GM21447 (cell line): ENCODE data around the gene SOS2.
"Not testable (repeated sequence)": the region's sequence is repeated elsewhere in the genome, so short reads cannot be mapped to it uniquely, and the experiment has no call there.

Experiments
- ATAC-seq: cut with Tn5 transposase; IDR thresholded peaks from one replicate; pipeline ENCODE4 v1.9.1; 2021; ENCODE audit not compliant: unreplicated experiment

SOS2 gene

GRCh38 chr14:50086321-50086711 is 145.1 kb downstream of the SOS2 start:
- no peak for ATAC-seq

- ATAC-seq = peak; percentile 54
Measured at GRCh38 chr14:50085570-50086320, 145.6 kb downstream of the SOS2 start.

- ATAC-seq = no peak
Measured at GRCh38 chr14:50084666-50085065, 146.7 kb downstream of the SOS2 start.

- ATAC-seq = peak; percentile 25
Measured at GRCh38 chr14:50083467-50084337, 147.7 kb downstream of the SOS2 start.

GRCh38 chr14:50082784-50083466 is 148.5 kb downstream of the SOS2 start:
- ATAC-seq = peak; percentile 65

GRCh38 chr14:50082308-50082742 is 149.1 kb downstream of the SOS2 start:
- ATAC-seq = no peak

- ATAC-seq = not testable (repeated sequence)
Measured at GRCh38 chr14:50079103-50079502, 152.3 kb downstream of the SOS2 start.

GRCh38 chr14:50073663-50074062 is 157.7 kb downstream of the SOS2 start:
- not testable (repeated sequence) for ATAC-seq

GRCh38 chr14:50072395-50072794 is 159.0 kb downstream of the SOS2 start:
- no peak for ATAC-seq

- ATAC-seq = no peak
Measured at GRCh38 chr14:50070840-50071548, 160.4 kb downstream of the SOS2 start.

GRCh38 chr14:50070230-50070629 is 161.1 kb downstream of the SOS2 start:
- no peak for ATAC-seq

- ATAC-seq = no peak
Measured at GRCh38 chr14:50069325-50069724, 162.1 kb downstream of the SOS2 start.

GRCh38 chr14:50068496-50068895 is 162.9 kb downstream of the SOS2 start:
- ATAC-seq = no peak

- no peak for ATAC-seq
Measured at GRCh38 chr14:50067723-50068495, 163.5 kb downstream of the SOS2 start.
